DMS114 treated with DMSO at 0.1 percent for 48 hours (cell line): Measurements from ENCODE around the gene UQCC2.

Experiments
- DNase-seq: peaks from one replicate; lab custom pipeline; 2025; ENCODE audit not compliant: unreplicated experiment; lab: John Stamatoyannopoulos, UW

Gene UQCC2

DNA sequence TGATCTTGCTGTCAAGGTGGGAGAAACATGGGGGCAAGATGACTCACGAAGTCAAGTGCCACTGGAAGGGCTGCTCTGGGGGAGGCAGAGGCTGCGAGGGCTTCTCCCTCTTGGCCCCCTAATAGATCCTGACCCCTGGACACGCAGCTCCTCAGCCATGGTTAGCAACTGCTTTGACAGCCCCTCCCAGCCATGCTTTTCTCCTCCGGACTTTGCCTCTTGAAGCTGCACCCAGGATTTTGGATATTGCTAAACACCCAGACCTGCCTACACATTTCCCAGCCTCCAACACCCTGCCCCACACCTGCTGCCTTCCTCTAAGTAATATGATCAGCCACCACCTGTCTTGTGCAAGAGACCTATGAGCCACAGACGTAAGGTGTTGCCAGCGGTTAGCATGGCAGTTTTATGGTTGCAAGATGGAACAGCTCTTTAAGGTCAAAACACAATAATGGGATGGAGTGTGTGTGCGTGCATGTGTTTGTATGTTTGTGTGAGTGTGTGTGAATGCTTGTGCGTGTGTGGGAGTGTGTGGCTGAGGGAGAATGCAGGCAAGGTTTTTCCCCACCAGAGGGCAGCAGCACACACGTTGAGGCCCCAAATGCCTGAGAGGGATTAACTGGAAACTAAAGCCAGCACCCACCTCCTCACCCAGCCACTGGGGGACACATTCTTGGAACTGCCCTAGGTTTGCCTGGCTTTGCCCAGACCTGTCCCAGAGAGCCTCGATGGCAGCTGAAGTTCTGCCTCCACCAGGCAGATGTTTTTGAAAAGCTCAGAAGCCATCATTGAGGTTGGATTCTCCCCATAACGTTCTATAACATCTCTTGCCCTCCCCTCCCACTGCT is 32.7 kb upstream of the UQCC2 start:
- peak; percentile 73 for DNase-seq

DNA sequence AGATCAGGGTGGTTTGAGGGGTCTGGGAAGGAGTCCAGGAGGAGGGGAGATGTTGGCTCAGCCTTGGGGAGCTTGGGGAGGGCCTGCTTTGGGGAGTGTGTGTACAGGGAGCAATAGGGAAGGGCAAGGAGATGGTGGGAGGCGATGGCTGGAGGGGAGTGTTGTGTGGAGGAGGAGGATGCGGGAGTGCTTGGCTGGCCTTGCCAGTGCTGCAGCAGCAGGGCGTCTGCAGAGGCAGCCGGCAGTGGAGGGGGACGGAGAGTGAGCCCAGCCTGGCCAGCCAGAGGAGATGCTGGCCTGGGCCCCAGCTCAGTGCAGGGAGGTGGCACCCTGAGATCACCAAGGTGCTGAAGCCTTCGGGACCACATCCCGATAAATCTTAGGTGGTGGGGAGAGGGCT is 31.3 kb upstream of the UQCC2 start:
- DNase-seq = no peak

DNA sequence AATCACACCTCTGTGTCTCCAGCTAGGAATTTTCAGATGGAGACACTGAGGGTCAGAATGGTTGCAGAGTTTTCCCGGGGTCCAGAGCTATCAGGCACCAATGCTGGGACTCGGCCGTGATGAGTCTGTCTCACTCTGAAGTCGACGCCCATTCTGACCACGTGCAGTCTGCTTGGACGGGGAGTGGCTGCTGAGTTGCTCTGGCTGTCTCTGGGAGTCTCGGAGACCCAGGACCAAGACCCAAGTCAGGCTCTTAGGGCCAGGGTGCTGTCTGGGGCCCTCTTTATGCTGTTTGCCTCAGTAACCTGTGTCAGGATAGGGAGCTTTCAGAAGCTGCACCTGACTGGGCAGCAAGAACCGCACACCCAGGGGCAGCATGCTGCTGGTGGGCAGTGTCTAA is 30.6 kb upstream of the UQCC2 start:
- DNase-seq = no peak

DNA sequence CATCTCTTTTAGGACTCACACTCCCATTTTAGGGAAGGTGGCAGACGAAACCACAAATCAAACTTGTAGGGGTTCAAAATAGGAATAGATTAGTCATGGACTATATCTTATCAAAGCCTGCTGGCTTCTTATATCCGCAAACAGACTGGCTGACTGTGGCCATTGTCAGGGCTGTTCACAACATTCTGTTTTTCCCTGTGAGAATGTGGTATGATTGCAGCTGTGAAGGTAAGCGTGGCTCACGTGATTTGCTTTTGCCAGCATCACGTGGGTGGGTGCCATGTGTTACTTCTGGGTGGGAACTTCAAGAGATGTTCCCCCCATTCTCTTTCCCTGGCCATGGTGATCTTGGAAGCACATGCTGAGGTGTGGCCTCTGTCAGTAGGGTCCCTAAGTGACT is 29.3 kb upstream of the UQCC2 start:
- DNase-seq = no peak

DNA sequence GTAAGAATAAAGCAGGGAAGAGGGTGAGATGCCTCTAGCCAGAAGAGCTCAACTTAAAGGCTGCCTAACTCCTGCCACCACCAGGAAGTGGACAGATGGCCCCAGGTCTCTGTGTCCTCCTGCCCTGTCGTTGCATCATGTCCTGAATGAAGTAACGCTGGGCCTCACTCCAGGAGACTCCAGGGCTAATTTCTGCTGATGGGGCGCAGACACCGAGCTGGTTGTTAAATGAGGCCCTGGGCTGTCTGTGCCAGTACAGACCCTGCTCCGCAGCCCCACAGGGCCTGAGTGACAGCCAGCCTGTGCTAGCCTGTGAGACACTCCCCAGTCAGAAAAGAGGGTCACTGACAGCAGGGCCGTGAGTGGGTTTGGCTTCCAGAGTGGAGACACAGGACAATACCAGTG is 28.7 kb upstream of the UQCC2 start:
- DNase-seq = no peak

DNA sequence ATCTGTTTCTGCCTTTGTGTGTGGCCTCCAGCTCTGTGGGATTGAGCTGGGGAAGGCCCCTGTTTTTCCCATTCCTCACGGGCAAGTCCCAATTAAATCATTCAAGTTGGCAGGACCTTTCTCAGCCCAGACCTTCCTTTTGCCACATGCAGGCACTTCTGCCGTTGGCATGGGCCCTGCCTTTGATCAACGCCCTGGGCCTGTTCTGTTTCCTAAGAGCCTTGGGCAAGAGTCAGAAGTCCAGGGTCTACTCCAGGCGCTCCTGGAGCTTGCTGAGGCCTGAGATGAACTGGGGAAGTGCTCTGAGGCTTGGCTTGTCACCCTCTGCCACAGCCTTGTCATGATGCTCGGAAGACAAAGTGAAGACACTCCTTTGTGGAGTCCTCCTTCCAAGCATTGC is 28.1 kb upstream of the UQCC2 start:
- DNase-seq = no peak

DNA sequence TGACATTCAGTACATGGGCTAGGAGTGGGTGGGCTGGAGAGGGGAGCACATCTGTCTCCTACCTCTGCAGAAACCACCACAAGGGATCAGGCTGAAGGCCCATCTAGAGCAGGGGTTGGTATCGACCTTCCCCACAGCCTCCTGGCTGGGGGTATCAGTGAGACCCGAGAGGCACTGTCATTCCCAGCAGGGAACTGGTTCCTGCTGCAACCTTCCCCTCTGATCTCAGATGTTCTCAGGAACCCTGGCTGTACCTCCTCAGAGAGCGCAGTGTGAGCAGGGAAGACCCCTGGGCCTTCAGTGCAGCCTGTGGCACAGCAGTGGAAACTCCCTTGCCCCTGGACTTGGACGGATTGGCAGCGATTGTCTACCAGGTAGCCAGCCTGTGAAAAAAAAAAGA is 27.4 kb upstream of the UQCC2 start:
- no peak for DNase-seq

DNA sequence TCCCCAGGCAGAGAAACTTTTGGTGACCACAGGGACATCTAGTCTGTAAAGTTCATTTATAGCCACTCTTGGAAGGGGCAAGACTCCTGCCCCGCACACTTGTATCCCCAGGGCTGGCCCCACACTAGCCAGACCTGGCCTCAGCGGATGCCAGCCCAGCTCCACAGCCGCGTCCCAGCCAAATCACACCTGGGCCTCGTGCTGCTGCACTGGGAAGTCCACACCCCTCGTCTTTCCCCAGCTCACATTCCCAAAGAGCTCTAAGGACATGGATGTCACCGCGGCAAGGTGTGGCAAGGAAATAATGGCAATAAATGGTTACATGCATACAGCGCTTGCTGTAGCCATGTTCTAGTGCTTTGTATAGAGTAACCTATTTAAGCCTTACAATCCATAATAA is 26.7 kb upstream of the UQCC2 start:
- DNase-seq = no peak

DNA sequence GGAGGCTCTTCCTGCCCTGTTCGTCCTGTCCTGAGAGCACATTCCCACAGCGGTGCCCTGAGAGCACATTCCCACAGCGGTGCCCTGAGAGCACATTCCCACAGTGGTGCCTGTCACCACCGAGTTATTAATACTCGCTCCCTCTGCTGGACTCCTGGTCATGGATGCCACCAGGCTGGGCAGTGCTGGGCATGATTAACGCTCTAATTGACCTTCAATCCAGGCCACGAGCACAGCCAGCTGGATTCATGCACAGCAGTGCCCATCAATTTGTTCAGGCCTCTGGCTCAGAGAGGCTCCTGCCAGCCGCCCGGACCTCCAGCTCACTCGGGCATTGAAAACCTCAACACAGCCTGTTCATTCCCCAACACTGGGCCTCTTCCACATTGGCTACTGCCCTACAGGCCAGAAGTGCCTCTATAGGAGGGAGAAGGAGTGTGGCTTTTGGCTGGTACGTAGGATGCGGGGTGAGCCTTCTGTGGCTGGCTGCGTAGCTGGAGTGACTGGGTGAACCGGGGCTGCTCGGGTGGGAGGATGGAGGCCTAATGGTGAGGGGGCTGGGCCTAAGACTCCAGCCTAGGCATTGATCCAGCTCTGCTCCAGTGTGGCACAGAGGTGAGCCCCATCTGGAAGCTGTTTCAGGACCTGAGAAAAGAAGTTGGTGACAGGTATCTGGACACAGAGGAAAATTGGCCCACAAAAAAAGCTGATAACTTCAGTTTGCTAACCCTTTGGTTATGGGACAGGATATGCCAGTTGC is 25.9 kb upstream of the UQCC2 start:
- no peak for DNase-seq

DNA sequence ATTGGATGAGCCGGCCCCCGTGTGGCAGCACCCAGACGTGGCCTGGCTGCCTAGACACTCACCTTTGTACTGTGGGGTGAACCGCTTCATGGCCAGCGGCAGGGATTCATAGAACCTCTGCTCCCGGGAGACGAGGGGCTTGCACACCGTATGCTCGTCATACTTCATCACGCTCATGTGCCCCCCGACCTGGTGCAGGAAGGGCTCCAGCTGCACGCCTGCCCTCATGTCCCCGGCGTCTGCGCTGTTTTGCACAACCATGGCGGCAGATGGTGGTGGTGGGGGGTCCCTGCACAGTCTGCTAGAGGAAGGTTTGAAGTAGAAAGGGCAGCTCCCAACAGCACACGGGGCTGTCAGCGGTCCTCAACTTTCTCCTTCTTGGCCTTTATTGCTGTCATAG is 23.7 kb upstream of the UQCC2 start:
- DNase-seq = no peak

DNA sequence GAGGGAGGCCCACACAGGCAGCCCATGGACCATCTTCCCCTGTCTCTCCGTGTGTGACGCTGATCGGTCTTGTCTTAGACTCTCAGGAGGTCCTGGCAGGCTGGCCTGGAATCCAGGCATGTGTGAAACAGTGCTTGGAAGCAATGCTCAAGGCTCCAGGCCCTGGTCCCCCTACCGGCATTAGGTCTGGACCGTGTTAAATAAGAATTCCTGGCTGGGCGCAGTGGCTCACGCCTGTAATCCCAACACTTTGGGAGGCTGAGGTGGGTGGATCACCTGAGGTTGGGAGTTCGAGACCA is 22.2 kb upstream of the UQCC2 start:
- DNase-seq = no peak

DNA sequence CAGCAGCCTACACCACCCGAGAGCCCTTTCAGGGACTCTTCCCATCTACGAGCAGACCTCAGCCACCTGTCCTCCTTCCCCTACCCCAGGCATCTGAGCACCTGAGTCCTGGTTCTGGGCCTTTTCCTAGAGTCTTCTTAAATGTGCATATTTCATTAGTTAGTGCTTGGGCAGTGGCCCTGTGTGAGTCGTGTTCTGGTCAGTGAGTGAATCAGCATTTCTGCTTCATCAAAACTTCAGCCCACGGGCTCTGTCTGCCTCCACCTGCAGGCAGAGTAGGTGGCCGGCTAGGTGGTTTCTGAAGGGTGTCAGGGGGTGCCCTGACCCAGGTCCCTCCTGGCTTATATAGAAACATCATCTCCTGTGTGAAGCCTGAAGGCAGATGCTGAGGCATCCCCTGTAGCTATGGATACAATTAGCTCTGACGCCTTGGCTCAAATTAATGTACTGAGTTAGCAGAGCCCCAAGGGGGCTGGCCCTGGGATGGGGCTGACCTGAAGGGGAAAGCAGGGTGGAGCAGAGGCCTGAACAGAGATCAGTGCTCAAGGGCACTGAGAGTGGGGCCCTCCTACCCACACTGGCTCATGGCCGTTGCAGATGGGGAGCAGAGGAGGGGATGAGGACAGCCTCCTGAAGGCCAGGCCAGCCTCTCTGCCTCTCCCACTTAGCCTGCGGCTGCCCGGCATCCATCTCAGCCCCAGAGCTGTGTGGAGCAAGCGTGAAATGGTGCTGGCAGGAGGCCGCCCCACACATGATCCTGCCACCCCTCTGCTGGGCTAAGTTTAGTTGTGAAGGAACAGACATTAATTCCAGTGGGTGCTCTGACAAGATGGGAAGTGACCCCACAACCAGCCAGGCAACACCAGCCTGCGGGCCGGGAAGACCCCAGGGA is 21.6 kb upstream of the UQCC2 start:
- DNase-seq = no peak

DNA sequence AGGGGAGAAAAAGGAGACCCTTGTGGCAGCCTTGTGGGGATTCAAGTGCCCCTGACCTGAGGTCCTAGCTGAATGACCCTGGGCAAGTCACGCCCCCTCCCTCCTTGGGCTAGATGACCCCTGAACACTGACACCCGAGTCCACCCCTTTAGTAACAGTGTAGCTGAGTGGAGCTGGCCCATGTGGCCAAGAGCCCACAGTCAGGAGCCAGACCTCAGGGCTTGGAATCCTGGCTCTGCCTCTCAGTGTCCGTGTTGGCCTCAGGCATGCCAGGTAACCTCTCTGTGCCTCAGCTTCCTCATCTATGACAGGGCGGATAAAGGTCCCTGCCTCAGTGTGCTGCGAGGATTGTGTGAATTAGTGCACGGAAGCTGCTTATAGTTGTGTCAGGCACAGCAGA is 20.9 kb upstream of the UQCC2 start:
- DNase-seq = no peak

DNA sequence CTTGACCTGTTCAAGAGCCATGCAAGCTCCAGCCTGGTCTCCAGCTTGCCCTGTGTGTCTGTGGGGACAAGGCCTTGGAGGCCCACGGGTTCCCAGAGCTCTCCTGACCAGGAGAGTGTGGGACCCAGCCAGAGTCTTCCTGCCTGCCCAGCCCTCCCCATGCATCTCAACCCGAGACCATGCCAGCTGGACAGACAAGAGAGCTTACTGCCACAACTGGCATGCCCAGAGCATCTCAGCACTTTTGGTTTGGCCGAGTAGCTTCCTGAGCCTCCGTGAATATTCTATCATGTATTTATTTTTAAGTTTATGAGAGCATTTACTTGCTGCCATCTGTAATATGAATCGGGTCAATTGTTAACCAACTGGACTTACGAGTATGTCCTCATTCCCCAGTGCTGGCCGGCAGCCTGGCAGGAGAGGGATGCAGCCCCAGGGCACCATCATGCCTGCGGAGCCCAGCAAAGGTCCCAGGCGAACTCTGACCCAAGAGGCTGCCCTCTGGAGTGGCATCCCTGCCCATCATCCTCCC is 20.3 kb upstream of the UQCC2 start:
- no peak for DNase-seq

DNA sequence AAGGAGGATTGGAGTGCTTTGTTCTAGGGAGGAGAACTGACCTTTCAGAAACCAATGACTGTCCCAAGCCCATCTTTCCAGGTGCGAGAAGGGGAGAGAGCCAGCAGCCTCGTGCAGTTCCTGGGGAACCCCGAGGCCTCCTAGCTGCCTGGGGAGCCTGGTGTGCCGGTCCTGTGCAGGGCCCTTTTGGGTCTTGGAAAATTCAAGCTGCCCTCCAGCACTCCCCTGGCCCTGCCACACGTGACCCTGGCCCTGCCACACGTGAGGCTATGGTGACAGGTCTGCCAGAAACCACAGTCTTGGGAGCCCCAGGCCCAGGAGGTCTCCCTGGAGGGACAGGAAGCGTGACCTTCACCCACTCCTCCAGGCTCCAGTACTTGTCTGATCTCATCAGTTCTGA is 19.5 kb upstream of the UQCC2 start:
- DNase-seq = no peak

DNA sequence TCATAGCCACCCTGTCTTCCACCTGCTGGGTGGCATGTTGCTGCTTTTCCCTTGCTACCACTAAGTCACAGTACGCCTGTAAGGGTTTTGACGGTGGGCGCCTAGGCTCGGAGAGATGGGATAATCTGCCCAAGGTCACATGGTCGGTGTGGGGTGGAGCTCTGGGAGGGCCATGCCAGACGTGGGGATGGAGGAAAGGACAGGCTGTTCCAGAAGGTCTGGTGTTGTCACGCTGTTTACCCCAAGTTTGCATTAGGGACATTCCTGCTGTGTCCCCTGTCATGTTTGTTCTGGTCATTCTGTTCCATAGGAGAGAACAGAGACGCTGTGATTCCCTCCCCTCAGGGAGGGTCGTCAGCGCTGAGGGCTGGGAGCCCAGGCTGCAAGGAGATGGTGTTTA is 19.1 kb upstream of the UQCC2 start:
- no peak for DNase-seq

DNA sequence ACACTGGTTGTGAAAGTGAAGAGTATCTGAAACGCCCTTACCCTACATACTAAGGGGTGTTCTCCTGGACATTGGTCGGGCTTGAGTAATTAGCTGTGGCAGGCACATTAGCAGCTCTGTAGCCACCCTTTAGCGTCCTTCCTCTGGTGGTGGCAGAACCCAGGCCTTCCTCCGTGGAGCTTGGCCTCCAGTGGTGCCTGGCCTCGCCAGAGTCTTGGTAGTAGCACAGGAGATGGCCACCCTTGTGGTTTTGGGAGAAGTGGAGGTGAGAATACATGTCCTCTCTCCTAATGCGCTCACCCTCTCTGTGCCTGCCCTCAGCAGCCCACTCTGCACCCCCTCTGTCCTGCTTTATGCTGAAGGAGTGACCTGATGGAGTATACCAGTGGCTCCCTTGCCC is 17.6 kb upstream of the UQCC2 start:
- no peak for DNase-seq

DNA sequence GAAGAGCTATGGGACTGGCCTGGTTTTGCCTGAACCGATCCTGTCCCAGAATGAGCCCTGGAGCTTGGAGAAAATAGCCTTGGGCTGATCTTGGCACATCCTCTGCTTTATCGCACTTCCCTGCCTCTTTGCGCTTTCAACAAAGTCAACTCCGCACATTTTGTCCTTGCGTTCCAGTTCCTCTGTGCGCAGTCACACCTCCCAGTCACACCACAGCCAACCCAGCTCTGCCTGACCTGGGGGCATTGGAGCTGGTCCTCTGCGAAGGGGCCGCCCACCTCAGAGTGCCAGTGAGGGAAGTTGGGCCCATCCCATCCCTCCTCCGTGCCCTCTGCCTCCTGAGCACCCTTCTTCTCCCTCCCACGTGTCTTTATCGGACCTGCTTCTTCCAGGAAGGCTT is 16.9 kb upstream of the UQCC2 start:
- no peak for DNase-seq

DNA sequence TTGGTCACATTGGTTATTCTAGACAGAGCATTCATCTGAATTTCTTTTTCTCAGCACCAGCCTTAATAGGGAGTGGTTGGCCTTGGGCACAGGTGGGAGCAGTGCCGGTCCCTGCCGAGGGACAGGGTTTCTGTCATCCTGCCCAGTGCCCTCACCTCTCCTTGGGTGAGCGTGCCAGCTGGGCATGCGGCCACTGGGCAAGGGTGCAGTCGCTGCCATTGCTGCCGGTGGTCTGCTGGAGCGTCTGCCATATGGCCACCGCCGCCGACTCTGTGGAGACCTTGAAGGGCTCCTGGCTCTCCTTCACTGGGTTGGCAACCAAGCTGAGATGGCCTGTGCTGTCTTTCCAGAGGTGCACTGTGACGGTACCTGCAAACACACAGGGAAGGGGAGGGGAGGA is 16.4 kb upstream of the UQCC2 start:
- no peak for DNase-seq

DNA sequence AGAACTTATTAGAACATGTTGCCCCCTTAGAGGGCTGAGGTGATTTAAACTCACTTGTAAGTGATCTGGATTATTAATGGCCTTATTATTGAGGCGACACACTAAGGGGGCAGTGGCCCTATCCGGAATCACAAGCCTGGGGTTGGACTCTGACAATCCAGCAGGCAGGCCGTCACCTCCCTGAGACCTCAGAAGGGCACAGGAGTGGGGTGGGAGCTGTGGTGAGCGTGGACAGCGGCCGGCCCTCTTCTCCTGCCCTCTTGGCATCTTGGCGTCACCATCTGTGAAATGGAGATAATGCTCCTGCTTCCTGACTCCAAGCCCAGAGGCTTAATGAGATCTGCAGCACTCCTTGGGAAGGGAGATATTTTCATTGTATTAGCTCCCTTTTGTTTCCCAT is 15.6 kb upstream of the UQCC2 start:
- DNase-seq = no peak

DNA sequence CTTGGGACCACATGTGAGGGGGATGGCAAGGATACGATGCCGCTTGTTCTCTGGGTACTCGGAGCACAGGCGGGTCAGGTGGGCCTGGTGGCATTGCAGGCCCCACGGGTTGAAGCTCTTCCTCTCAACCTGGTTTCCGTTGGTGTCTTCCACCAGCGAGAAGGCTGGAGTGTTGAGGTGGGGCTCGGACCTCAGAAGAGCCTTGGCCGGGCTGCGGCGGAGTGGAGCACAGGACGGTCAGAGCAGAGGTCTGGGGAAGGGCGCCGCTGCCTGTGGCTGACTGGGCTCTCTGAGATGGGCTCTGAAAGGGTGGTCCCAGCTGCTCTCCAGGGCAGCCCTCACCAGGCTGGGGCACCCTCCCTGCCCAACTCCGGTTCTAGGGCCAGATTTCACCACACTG is 15.2 kb upstream of the UQCC2 start:
- no peak for DNase-seq
